Measurements from ENCODE around the gene BPIFA1. TPM values are rescaled to one million over a fixed set of nuclear protein-coding genes. Genes with fewer than 3 reads are reported as not detected.

BPIFA1 gene
- total RNA-seq, 1 experiment from 2014 or later: not detected

- no peak overlapping the region for H3K4me3 Mint-ChIP-seq (ENCODE audit: unreplicated experiment)
- DNase-seq (ENCODE audit: unreplicated experiment): no peak
- H3K9me3 Mint-ChIP-seq (ENCODE audit: unreplicated experiment): no peaks in the 10 kb centered on the region
- ChIA-PET CTCF (interaction anchor here (1.0 kb wide), 1 partner anchor 20 kb away, joined by 3 read pairs; no protein-coding TSS in a partner anchor), POLR2A (no interaction called here)
- H3K36me3 Mint-ChIP-seq (ENCODE audit: insufficient read depth, unreplicated experiment): no peaks in the 10 kb centered on the region
- TF ChIP-seq CTCF (IDR thresholded peaks at IDR 0.05; ENCODE audit: unreplicated experiment): no peak
- no peak overlapping the region for H3K27ac Mint-ChIP-seq (ENCODE audit: low read depth, unreplicated experiment)
- no peaks in the 10 kb centered on the region for H3K4me1 Mint-ChIP-seq (ENCODE audit: insufficient read depth, unreplicated experiment)
- no TSS peak for BruUV-seq (replicated peaks)
- intact Hi-C loops (cut with micrococcal nuclease): no loop called here
- peaks cover 61% of the 10 kb centered on the region for H3K27me3 Mint-ChIP-seq (ENCODE audit: insufficient read depth, unreplicated experiment)
These were observed 45.9 kb downstream of the BPIFA1 start for GRCh38 chr20:33281550-33282146.

GRCh38 chr20:33282196-33282934, 46.6 kb downstream of the BPIFA1 start:
- no peak for TF ChIP-seq CTCF (IDR thresholded peaks at IDR 0.05; ENCODE audit: unreplicated experiment)
- ChIA-PET POLR2A (no interaction called here), CTCF (no interaction called here)
- BruUV-seq (replicated peaks): no TSS peak
- H3K4me1 Mint-ChIP-seq (ENCODE audit: insufficient read depth, unreplicated experiment): no peaks in the 10 kb centered on the region
- H3K27me3 Mint-ChIP-seq (ENCODE audit: insufficient read depth, unreplicated experiment): peaks cover 69% of the 10 kb centered on the region
- H3K36me3 Mint-ChIP-seq (ENCODE audit: insufficient read depth, unreplicated experiment): no peaks in the 10 kb centered on the region
- H3K27ac Mint-ChIP-seq (ENCODE audit: low read depth, unreplicated experiment): no peak overlapping the region
- intact Hi-C loops (cut with micrococcal nuclease): no loop called here
- H3K9me3 Mint-ChIP-seq (ENCODE audit: unreplicated experiment): no peaks in the 10 kb centered on the region
- H3K4me3 Mint-ChIP-seq (ENCODE audit: unreplicated experiment): no peak overlapping the region
- DNase-seq (ENCODE audit: unreplicated experiment): no peak

- BruUV-seq (replicated peaks): no TSS peak
- Mint-ChIP-seq H3K4me1 (ENCODE audit: insufficient read depth, unreplicated experiment) (no peaks in the 10 kb centered on the region), H3K9me3 (ENCODE audit: unreplicated experiment) (no peaks in the 10 kb centered on the region), H3K4me3 (ENCODE audit: unreplicated experiment) (no peak within 1 kb of the TSS), H3K36me3 (ENCODE audit: insufficient read depth, unreplicated experiment) (no peaks in the 10 kb centered on the region), H3K27me3 (ENCODE audit: insufficient read depth, unreplicated experiment) (peaks cover 67% of the 10 kb centered on the region), H3K27ac (ENCODE audit: low read depth, unreplicated experiment) (no peak within 1 kb of the TSS)
- ChIA-PET CTCF (interaction anchor here (1.8 kb wide), 1 partner anchor 16 kb away, joined by 8 read pairs; no protein-coding TSS in a partner anchor), POLR2A (no interaction called here)
- DNase-seq (ENCODE audit: unreplicated experiment): no peak
- no peak for TF ChIP-seq CTCF (IDR thresholded peaks at IDR 0.05; ENCODE audit: unreplicated experiment)
- intact Hi-C loops (cut with micrococcal nuclease): no loop called here
These were observed 47.3 kb downstream of the BPIFA1 start, which contains the start of gene BPIFB1 for GRCh38 chr20:33282991-33283555. Gene BPIFB1 (plus strand): TSS chr20:33283214. CDS start chr20:33286074, 2,860 bp downstream.

- CTCF ChIA-PET: interaction anchor here (0.6 to 1.8 kb wide), 4 partner anchors 9 to 1072 kb away, joined by 3 to 8 read pairs (median 4); no protein-coding TSS in a partner anchor
- Mint-ChIP-seq H3K36me3 (ENCODE audit: insufficient read depth, unreplicated experiment) (no peaks in the 10 kb centered on the region), H3K27ac (ENCODE audit: low read depth, unreplicated experiment) (no peak overlapping the region), H3K9me3 (ENCODE audit: unreplicated experiment) (no peaks in the 10 kb centered on the region), H3K27me3 (ENCODE audit: insufficient read depth, unreplicated experiment) (peaks cover 65% of the 10 kb centered on the region), H3K4me3 (ENCODE audit: unreplicated experiment) (no peak overlapping the region), H3K4me1 (ENCODE audit: insufficient read depth, unreplicated experiment) (no peaks in the 10 kb centered on the region)
- no peak for TF ChIP-seq CTCF (IDR thresholded peaks at IDR 0.05; ENCODE audit: unreplicated experiment)
- POLR2A ChIA-PET: interaction anchor here (0.6 to 1.0 kb wide), 2 partner anchors 25 to 385 kb away, joined by 3 read pairs; no protein-coding TSS in a partner anchor
- no peak for DNase-seq (ENCODE audit: unreplicated experiment)
- intact Hi-C loops (cut with micrococcal nuclease): no loop called here
- no TSS peak for BruUV-seq (replicated peaks)
These were observed 48.5 kb downstream of the BPIFA1 start for GRCh38 chr20:33284284-33284683.
